ENCODE results near the gene HNRNPDL.

Gene HNRNPDL

GRCh38 chr4:82380831-82381230, 49.4 kb downstream of the HNRNPDL start:
- H3K4me3 ChIP-seq (replicated peaks; ENCODE audit: low read depth, low read length) = no peak overlapping the region
- TF ChIP-seq CTCF (IDR thresholded peaks at IDR 0.05; ENCODE audit: low read depth, low read length, missing control alignments) = no peak
- no peak for DNase-seq (ENCODE audit: extremely low read depth, low read depth)

DNA sequence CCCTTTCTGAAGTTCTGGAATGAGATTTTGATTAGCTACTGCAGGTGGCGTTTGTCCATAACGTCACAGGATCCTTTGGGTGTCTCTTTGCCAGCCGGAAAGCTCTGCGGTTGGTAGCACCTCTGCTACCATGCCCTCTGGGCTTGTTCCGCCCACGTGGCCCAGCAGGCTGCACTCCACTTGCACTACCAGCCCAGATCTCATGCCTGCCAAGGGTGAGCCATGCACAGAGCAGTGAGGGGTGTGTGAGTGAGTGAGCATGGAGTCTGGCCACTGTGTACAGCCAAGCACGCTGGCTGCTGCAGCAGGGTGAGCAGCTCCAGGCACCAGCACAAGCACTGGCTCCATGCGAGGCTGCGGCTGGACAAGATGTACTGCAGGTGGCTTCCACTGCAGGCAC, 49.9 kb downstream of the HNRNPDL start:
- TF ChIP-seq CTCF (IDR thresholded peaks at IDR 0.05; ENCODE audit: low read depth, low read length, missing control alignments) = no peak
- H3K4me3 ChIP-seq (replicated peaks; ENCODE audit: low read depth, low read length) = no peak overlapping the region
- no peak for DNase-seq (ENCODE audit: extremely low read depth, low read depth)

DNA sequence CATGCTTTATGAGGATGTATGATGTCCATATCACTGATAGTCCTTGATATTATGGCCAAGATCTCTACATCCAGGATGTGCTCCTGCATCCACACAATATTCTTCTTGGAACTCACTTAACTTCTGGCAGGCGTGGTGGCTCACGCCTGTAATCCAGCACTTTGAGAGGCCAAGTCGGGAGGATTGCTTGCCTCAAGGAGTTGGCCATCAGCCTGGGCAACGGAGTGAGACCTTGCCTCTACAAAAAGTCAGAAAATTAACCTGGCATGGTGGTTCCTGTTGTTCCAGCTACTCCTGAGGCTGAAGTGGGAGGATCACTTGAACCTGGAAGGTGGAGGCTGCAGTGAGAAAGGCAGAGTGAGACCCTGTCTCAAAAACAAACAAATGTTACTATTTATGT, 54.2 kb downstream of the HNRNPDL start:
- peak overlapping the region; percentile 95; the same call in 1 of the 2 replicates for H3K4me3 ChIP-seq (replicated peaks; ENCODE audit: low read depth, low read length)
- DNase-seq (ENCODE audit: extremely low read depth, low read depth) = no peak

GRCh38 chr4:82373816-82374625, 56.2 kb downstream of the HNRNPDL start, which contains the start of gene HNRNPD:
Gene HNRNPD, minus strand, starts transcription at chr4:82373991. Its CDS starts 313 bp downstream, at chr4:82373678.
- H3K4me3 ChIP-seq (replicated peaks; ENCODE audit: low read depth, low read length) = peak within 1 kb of the TSS; percentile 95
- TF ChIP-seq CTCF (IDR thresholded peaks at IDR 0.05; ENCODE audit: low read depth, low read length, missing control alignments) = no peak
- peak; percentile 99 for DNase-seq (ENCODE audit: extremely low read depth, low read depth)

More for the DNA sequence above, 54.2 kb downstream of the HNRNPDL start:
- no peak for TF ChIP-seq CTCF (IDR thresholded peaks at IDR 0.05; ENCODE audit: low read depth, low read length, missing control alignments)

- no peak for DNase-seq (ENCODE audit: extremely low read depth, low read depth)
- H3K4me3 ChIP-seq (replicated peaks; ENCODE audit: low read depth, low read length) = peak overlapping the region; percentile 95
- TF ChIP-seq CTCF (IDR thresholded peaks at IDR 0.05; ENCODE audit: low read depth, low read length, missing control alignments) = no peak
Observed at GRCh38 chr4:82373486-82373815, 56.8 kb downstream of the HNRNPDL start.
